NCI-H460 (cell line): ENCODE measurements around the gene TFDP2. TPM values are rescaled to one million over a fixed set of nuclear protein-coding genes. Genes with fewer than 3 reads are reported as not detected.
A peak's percentile ranks its signal among the peaks of the same experiment; 100 is the strongest.
"Not testable (repeated sequence)": the region's sequence is repeated elsewhere in the genome, so short reads cannot be mapped to it uniquely, and the experiment has no call there.

Experiments used
- DNase-seq: peaks from one replicate; pipeline ENCODE4 v3.0.0-alpha.2; 2016; ENCODE audit warnings: low read depth; ENCODE audit errors: extremely low read depth
- polyA plus RNA-seq: library from polyadenylated mRNA; depleted of rRNA; stranded (reverse); fragments of >200 nt; gene quantifications from 2 replicates; pipeline ENCODE4 v1.2.3, GENCODE V29; 2014; cell fraction: nucleus; rRNA removed
- total RNA-seq: library from RNA; depleted of rRNA; stranded (reverse); fragments of >200 nt; shearing (Covaris generic); gene quantifications from 2 replicates; pipeline ENCODE4 v1.2.3, GENCODE V29; 2014; rRNA removed

TFDP2 gene, protein sequence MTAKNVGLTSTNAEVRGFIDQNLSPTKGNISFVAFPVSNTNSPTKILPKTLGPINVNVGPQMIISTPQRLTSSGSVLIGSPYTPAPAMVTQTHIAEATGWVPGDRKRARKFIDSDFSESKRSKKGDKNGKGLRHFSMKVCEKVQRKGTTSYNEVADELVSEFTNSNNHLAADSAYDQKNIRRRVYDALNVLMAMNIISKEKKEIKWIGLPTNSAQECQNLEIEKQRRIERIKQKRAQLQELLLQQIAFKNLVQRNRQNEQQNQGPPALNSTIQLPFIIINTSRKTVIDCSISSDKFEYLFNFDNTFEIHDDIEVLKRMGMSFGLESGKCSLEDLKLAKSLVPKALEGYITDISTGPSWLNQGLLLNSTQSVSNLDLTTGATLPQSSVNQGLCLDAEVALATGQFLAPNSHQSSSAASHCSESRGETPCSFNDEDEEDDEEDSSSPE
- 32.7 and 35.0 TPM in 2 replicates for total RNA-seq
- polyA plus RNA-seq: 18.4 and 59.2 TPM in 2 replicates

DNA sequence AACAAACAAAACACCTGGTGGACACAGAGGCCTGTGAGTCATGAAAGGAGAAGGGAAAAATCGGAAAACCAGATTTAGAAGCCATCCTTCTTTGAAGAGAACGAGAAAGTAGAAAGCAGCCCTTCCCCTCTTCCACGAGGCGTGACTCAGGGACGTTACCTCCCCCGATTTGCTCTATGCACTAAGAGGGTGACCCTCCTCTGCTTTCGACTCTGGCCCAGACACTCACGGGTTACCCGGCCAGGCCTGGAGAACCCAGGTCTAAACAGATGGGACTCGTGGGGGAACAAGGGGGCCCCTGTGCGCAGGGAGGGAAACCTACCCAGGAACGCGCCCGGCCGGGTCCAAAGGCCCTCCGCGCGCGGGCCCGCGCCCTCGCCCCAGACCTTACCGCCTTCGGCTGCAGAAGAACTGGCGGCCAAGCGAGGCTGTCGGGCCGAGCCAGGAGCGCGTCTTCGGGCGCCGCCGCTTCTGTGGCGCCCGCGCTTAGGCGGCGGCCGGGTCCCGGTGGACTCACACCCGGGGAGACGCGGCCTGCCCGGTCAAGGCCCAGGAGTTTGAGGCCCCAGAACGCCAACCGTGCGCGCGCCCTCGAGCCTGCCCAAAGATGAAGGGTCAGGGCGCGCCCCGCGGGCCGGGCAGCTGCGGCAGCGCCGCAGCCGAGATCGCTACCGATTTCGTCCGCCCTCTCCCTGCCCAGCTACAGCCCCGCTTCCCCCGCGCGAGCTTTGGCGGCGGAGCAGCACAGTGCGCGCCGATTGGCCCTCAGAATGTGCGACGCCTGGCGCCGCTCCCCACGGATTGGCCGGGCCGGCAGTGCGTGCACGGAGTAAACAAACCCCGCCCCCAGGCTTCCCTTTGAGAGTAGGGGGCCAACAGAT, at the start of gene TFDP2:
TSS of gene TFDP2 (minus strand) at position 753 of the 881 bp plus-strand sequence. CDS start 47,795 bp downstream, outside the sequence.
- peak; percentile 67 for DNase-seq

DNA sequence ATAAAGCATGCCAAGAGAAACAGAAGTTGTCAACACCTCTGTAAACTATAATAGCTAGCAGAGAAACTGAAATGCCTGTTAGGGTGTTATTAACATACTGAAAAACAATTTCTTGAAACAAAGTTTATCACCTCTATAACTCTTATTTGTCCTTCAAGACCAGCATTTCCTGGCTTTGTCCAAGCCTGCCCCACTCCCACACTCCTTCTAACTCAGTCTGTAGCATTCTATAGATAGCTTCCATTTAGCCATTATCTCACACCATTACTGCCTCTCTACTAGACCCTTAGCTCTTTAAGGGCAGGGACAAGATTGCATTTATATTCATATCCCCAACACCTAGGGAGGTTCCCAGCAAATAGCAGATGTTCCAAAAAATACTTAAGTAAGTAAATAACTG, 39.5 kb upstream of the TFDP2 start:
- no peak for DNase-seq

DNA sequence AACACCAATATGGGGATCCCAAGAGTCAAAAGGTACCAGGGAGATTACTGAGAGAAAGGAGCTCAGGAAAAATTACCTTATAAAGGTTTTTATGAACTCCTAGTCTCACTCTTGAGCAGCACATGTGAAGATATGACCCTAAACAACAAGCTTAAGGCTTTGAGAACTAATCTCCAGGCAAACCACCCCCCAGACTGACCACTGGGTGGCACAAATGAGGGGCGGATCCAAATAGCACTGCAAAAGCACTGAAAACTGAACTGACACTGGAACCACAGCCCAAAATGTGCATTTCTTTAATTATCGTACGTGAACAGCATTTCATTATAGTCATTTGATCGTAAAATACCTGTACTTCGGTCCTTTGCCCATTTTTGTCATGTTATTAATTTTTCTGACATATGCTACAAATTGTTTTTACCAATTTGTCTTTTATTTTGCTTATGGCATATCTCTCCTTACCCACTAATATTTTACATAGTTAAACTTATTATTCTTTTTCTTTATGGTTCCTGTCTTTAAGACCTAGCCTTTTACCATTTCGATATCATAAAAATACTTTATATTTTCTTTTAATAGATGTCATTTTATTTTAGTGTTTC, 31.5 kb upstream of the TFDP2 start:
- DNase-seq: peak; percentile 14

DNA sequence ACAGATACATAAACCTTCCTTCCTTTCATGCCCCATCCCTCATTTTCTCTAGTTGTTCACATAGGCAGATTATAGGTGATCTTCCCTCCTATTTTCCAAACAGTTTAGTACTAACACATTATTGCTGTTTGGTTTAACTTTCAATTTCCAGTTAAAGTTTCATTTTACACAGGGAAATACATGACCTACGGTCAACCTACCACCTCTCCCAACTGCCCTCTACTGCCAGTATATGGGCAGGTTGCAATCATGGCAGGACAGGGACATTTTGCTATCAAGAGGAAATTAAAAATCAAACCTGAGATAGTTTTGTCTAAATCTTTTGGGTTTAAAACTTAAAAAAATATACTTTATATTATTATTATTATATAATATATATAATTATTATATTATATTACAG, 26.1 kb upstream of the TFDP2 start:
- no peak for DNase-seq

DNA sequence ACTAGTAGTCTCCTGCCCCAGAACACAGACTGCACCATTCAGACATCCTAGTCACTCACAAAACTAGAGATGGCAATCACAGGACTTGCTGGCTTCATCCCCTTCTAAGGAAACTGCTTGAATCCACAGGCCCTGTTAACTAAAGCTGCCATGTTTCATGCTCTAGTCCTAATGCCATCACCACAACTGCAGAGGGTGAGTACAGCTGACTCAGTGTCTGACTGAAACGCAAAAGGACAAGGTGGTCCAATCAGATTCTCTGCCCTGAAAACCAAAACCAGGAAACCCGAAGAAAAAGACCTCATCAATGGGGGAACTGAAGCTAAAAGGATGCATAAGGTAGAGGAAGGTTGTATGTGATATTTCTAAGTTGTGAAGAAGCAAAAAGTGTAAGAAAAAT, 25.2 kb upstream of the TFDP2 start:
- no peak for DNase-seq

DNA sequence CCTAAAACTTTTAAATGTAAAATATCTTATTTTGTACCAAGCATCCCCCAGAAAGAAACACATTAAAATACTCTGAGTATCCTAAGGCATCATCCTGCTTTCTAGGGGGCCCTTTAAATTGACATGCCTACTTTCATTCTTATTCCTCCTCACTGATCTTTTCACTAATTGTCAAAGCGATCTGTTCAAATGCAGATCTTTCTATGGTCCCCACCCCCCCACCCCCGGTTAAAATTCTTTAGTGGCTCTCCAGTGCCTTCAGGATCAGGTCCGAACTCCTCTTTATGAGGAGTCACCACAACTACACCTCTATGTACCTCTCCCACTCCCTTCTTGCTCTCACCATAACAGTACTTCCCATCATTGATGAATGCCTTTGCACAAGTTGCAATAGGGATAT, 19.2 kb upstream of the TFDP2 start:
- no peak for DNase-seq

DNA sequence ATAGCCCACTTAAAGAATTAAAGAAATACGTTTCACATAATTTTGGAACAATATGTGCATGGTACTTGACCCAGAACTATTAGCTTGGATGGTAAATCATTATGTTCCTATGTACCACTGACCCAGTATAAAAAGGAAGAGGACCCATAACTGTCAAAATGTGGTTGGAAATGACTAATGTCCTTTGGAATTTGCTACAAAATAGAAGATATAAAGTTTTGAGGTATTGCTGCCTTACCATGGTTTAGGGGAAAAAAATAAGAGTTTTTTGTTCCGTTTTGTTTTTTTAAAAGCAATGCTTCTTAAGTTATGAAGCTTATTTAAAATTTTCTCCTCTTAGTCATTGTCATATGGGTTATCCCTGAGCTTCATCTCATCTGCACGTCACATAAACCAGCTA, 15.8 kb upstream of the TFDP2 start:
- DNase-seq: no peak

DNA sequence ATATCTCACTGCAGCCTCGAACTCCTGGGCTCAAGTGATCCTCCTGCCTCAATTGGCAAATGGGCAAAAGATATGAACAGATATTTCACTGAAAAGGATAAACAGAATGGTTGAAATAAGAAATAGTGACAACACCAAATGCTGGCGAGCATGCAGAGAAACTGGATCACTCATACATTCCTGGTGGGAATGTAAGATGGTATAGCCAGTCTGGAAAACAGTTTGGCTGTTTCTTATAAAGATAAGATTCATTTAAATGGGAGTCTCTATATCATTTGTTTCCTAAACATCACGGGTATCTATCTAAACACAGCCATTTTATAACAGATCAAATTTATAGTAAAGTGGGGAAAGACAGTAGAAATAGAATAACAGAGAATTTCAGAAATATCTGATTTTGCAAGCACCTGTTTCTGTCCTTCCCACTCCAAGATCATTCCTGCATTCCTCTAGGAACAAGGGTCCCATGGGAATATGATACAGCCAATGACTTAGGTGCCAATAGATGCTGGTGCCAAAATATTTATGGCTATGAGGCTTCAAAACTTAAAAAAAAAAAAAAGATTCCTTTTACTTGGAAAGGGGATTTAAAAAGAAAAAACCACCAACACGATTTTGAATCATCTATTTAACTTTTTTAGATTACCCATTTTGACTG, 9.9 kb upstream of the TFDP2 start:
- no peak for DNase-seq

DNA sequence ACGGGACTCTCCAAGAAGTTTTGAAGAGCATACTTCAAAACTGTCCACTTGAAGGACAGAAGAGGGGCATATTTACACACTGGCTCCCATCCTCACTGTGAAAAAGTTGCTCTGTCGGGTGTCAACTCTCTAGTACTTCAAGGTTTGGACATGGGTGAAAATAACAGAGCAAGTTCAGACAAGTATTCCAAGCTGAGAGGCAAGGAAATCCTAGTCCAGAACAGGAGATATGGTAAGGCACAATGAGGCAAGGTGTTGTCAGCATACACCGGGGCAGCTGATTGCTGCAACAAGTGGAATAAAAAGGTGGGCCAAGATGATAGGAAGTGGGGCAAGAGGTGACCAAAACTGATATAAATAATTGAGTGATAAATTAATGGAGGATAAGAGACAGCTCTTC, 4.8 kb upstream of the TFDP2 start:
- DNase-seq: no peak

DNA sequence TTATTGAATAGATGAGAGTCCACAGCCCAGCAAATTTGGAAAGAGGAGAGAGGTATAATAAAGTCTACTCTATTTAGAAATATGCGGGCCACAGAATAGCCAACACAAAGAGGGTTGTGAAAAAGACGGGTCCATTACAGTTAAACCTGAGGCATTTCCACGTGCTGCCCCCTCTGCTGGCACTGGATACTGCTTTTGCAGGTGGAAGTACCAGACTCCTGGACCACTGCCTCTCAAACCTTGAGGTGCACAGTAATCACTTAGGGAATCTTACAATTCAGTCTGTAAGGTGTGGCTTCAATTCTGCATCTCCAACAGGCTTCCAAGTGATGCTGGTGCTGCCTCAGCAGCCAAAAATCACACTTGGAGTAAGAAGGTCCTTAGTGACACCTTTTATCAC, 3.0 kb upstream of the TFDP2 start:
- no peak for DNase-seq

DNA sequence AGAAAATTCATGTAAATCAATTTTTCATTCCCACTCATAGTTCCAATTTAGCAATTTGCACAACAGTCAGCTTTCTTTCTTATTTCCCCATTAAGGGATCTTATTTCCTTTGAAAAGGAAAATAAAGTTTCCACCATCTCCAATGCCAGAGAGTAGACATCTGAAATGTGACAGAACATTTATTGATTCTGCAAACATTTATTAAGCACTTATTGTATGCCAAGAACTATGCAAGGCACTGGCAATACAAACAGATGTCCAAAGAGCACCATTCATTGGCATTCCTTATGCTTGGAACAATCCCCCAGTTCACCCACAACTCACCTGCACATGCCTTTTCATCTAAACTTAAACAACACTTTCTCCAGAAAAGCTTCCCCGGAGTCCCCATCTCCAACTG, 2.5 kb upstream of the TFDP2 start:
- no peak for DNase-seq

DNA sequence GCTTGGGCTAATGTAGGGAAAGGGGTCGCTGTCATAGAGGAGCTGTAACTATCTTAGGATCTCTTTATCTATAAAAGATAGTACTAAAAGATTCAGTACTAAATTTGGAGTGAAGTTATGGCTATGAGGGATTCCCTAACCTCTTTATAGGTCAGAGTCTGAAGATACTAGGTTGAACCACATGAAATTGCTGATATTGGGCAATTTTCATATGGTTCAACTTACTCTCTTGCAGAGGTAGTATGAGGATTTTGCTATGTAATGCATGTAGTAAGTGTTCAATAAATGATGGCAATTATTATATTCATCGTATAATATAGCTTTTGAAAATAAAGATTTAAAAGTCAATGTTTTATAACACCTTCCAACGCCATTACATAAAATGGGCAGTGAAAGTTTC, 1.9 kb upstream of the TFDP2 start:
- DNase-seq: no peak

DNA sequence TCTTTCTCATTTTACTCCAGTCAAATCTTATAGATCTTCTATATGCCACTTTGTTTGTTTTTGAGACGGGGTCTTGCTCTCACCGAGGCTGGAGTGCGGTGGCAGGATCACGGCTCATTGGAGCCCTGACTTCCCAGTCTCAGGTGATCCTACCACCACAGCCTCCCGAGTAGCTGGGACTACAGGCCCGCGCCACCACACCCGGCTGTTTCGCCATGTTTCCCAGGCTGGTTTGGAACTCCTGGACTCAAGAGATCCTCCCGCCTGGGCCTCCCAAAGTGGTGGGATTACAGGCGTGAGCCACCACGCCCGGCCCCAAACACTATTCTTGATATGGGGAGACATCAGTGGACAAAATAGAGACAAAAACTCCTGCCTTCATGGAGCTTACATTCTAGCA, 927 bp upstream of the TFDP2 start:
- DNase-seq: no peak

DNA sequence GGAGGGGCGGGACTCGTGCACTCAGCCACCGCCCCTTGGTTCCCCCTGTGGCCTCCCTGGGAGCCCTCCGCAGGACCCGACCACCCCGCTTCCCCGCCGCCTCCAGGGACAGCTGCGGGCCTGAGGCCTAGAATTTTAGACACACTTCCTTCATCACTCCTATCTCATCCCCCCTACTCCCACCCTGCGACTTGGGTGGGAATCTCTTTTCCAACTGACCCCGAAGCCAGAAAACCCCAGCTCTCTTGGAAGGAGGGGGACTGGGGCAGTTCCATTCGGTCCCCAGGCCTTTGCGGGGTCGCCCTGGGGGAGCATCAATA, 289 bp upstream of the TFDP2 start:
- no peak for DNase-seq

DNA sequence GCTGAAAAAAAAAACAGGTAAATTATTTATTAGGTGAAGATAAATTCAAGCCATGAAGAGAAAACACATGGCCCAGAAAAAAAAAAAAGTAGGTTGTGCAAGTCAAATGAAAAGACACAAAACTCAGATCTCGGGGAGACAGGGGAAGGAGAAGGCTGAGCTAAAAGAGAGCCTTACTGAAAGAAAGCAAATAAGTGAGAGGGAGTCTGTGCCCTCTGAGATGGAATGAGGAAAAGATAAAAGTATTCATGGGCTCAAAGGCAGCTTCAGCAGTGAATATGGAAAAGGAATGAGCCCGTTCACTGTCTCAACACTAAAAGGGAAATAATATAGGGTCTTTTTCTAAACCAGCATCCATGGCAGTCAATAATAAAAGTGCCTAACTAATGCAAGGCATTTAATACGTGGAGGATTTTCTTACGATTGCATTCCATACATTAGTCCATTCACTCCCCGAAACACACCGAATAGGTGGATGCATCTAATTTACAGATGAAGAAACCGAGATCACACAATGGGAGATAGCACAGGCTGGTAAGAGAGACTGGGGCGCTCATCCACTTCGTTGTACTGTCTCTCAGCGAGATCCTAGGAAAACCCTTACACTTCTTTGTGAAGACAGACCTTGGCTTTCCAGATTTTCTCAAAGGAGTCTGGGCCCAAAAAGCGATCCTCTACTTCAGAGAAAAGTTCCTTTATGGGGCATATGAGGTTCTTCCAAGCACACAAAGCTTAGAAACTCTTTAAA, 1.1 kb downstream of the TFDP2 start:
- DNase-seq: no peak

DNA sequence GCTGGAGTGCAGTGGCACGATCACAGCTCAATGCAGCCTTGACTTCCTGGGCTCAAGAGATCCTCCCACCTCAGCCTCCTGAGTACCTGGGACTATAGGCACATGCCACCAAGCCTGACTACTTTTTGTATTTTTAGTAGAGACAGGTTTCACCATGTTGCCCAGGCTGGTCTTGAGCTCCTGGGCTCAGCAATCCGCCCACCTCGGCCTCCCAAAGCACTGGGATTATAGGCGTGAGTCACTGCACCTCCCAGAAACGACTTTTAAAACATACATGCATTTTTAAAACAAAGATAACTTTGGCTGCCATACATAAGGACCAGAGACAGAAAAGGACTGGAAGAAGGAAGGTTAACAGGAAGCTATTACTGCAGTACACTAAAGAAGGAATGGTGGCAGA, 4.8 kb downstream of the TFDP2 start:
- not testable (repeated sequence) for DNase-seq

DNA sequence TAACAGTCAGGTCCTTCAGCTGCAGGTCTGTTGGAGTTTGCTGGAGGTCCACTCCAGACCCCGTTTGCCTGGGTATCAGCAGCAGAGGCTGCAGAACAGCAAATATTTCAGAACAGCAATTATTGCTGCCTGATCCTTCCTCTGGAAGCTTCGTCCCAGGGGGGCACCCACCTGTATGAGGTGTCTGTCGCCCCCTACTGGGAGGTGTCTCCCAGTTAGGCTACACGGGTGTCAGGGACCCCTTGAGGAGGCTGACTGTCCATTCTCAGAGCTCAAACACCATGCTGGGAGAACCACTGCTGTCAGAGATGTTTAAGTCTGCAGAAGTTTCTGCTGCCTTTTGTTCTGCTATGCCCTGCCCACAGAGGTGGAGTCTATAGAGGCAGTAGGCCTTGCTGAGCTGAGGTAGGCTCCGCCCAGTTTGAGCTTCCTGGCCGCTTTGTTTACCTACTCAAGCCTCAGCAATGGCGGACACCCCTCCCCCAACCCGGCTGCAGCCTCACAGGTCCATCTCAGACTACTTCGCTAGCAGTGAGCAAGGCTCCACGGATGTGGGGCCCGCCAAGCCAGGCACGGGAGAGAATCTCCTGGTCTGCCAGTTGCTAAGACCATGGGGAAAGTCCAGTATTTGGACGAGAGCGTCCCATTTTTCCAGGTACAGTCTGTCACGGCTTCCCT, 8.6 kb downstream of the TFDP2 start:
- DNase-seq: not testable (repeated sequence)

DNA sequence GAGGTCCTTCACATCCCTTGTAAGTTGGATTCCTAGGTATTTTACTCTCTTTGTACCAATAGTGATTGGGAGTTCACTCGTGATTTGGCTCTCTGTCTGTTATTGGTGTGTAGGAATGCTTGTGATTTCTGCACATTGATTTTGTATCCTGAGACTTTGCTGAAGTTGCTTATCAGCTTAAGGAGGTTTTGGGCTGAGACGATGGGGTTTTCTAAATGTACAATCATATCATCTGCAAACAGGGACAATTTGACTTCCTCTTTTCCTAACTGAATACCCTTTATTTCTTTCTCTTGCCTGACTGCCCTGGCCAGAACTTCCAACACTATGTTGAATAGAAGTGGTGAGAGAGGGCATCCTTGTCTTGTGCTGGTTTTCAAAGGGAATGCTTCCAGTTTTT, 12.3 kb downstream of the TFDP2 start:
- DNase-seq: not testable (repeated sequence)

DNA sequence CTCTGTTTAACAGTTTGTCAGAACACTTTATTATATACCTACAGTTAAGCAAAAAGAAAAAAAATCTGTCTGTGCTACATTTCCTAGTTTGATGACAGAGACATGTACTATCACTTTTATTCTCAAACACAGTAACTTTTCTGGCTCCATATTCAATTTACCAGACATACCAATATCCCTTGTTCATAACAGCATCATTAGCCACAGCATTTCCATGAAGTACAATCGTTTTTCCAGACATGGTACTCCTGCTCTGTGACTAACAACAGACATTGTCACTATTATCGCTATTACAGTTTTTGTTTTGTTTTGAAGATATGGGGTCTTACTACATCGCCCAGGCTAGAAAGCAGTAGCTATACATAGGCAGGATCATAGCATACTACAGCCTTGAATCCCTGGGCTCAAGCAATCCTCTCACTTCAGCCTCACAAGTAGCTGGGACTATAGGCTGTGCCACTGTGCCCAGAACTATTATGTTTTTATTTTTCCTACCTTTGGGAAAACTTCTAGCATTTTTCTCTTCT, 14.5 kb downstream of the TFDP2 start:
- no peak for DNase-seq
